Osteoblast (primary cell): ENCODE data around the gene FBXL17. TPM values are rescaled to one million over a fixed set of nuclear protein-coding genes. Genes with fewer than 3 reads are reported as not detected.
A peak's percentile ranks its signal among the peaks of the same experiment; 100 is the strongest.

Experiments used
- DNase-seq: peaks from one replicate; pipeline ENCODE4 v3.0.0; 2011; ENCODE audit warnings: low spot score, mixed read lengths; ENCODE audit not compliant: insufficient read length; ENCODE audit errors: missing footprints
- H2AFZ ChIP-seq: 2 replicates; pipeline ENCODE4 v1.6.0; 2011; ENCODE audit warnings: mild to moderate bottlenecking, low read length
- H3K27ac ChIP-seq: 2 replicates; pipeline ENCODE4 v1.5.1; 2011; ENCODE audit warnings: mild to moderate bottlenecking, low read depth, low read length, moderate library complexity
- H3K27me3 ChIP-seq: 2 replicates; pipeline ENCODE4 v1.6.0; 2012; ENCODE audit warnings: mild to moderate bottlenecking, control low read depth, inconsistent platforms, low read length, moderate library complexity; ENCODE audit not compliant: insufficient read depth
- H3K36me3 ChIP-seq: 2 replicates; pipeline ENCODE4 v1.5.1; 2011; ENCODE audit warnings: mild to moderate bottlenecking, low read length, control low read depth, moderate library complexity; ENCODE audit not compliant: insufficient read depth
- H3K4me1 ChIP-seq: 2 replicates; pipeline ENCODE4 v1.5.1; 2011; ENCODE audit warnings: mild to moderate bottlenecking, low read length, control low read depth, moderate library complexity; ENCODE audit not compliant: insufficient read depth
- H3K4me2 ChIP-seq: 2 replicates; pipeline ENCODE4 v1.6.0; 2011; ENCODE audit warnings: mild to moderate bottlenecking, low read length; ENCODE audit not compliant: insufficient read depth
- H3K4me3 ChIP-seq: fragments of 200-600 bp; sonication (generic); 3 replicates; pipeline ENCODE4 v1.5.1; 2012; ENCODE audit warnings: mild to moderate bottlenecking, low read length, inconsistent platforms; ENCODE audit not compliant: insufficient read depth
- H3K79me2 ChIP-seq: 2 replicates; pipeline ENCODE4 v1.6.0; 2012; ENCODE audit warnings: mild to moderate bottlenecking, low read length, control low read depth, inconsistent platforms; ENCODE audit not compliant: insufficient read depth
- H3K9me3 ChIP-seq: 2 replicates; pipeline ENCODE4 v1.5.1; 2011; ENCODE audit warnings: low read depth, low read length, control low read depth
- H4K20me1 ChIP-seq: 2 replicates; pipeline ENCODE4 v1.6.0; 2012; ENCODE audit warnings: mild to moderate bottlenecking, low read length, control low read depth; ENCODE audit not compliant: insufficient read depth
- CTCF ChIP-seq: IDR thresholded peaks from 2 replicates; pipeline ENCODE4 v1.5.1; 2011; ENCODE audit warnings: mild to moderate bottlenecking, low read depth, low read length, moderate library complexity; ENCODE audit errors: extremely low read depth
- total RNA-seq: library from RNA; depleted of rRNA; stranded (reverse); fragments of >200 nt; gene quantifications from 2 replicates; pipeline ENCODE4 v1.2.3, GENCODE V29; 2012

Gene FBXL17
- total RNA-seq, 1 donor = 19.5 TPM

- H3K79me2 ChIP-seq = no peaks in the 10 kb centered on the region
- H3K4me1 ChIP-seq = no peaks in the 10 kb centered on the region
- no peak overlapping the region for H3K27ac ChIP-seq
- H3K27me3 ChIP-seq = no peaks in the 10 kb centered on the region
- no peaks in the 10 kb centered on the region for H3K9me3 ChIP-seq
- no peak overlapping the region for H3K4me2 ChIP-seq
- H4K20me1 ChIP-seq = no peaks in the 10 kb centered on the region
- H3K36me3 ChIP-seq = no peaks in the 10 kb centered on the region
- no peak for TF ChIP-seq CTCF
- no peak for DNase-seq
- no peak overlapping the region for H2AFZ ChIP-seq
- no peak overlapping the region for H3K4me3 ChIP-seq
Observed at GRCh38 chr5:108109059-108109458, 272.8 kb downstream of the FBXL17 start.

- no peak for DNase-seq
- Histone ChIP-seq H4K20me1 (no peaks in the 10 kb centered on the region), H3K9me3 (no peaks in the 10 kb centered on the region), H3K36me3 (no peaks in the 10 kb centered on the region), H3K79me2 (no peaks in the 10 kb centered on the region), H2AFZ (no peak overlapping the region), H3K27ac (no peak overlapping the region), H3K4me3 (no peak overlapping the region), H3K4me2 (no peak overlapping the region), H3K27me3 (no peaks in the 10 kb centered on the region), H3K4me1 (peaks cover 8% of the 10 kb centered on the region)
- no peak for TF ChIP-seq CTCF
Observed at GRCh38 chr5:108104448-108104847, 277.4 kb downstream of the FBXL17 start.

- DNase-seq = no peak
- H3K27ac ChIP-seq = no peak overlapping the region
- H3K36me3 ChIP-seq = no peaks in the 10 kb centered on the region
- peak overlapping the region; percentile 51 for H3K4me3 ChIP-seq
- H2AFZ ChIP-seq = no peak overlapping the region
- H4K20me1 ChIP-seq = no peaks in the 10 kb centered on the region
- no peaks in the 10 kb centered on the region for H3K27me3 ChIP-seq
- peak overlapping the region; percentile 67 for H3K4me2 ChIP-seq
- no peaks in the 10 kb centered on the region for H3K9me3 ChIP-seq
- H3K79me2 ChIP-seq = no peaks in the 10 kb centered on the region
- no peak for TF ChIP-seq CTCF
- H3K4me1 ChIP-seq = peaks cover 8% of the 10 kb centered on the region
Observed at GRCh38 chr5:108102463-108102862, 279.4 kb downstream of the FBXL17 start.

GRCh38 chr5:108101821-108102220, 280.1 kb downstream of the FBXL17 start:
- no peak for TF ChIP-seq CTCF
- no peaks in the 10 kb centered on the region for H3K27me3 ChIP-seq
- H3K4me2 ChIP-seq = peak overlapping the region; percentile 67

More at GRCh38 chr5:108101821-108102220, 280.1 kb downstream of the FBXL17 start:
- H3K27ac ChIP-seq = no peak overlapping the region
- H3K4me3 ChIP-seq = no peak overlapping the region
- DNase-seq = no peak
- H3K79me2 ChIP-seq = no peaks in the 10 kb centered on the region
- H3K4me1 ChIP-seq = peaks cover 8% of the 10 kb centered on the region
- H3K9me3 ChIP-seq = no peaks in the 10 kb centered on the region
- H4K20me1 ChIP-seq = no peaks in the 10 kb centered on the region
- no peaks in the 10 kb centered on the region for H3K36me3 ChIP-seq
- peak overlapping the region; percentile 23 for H2AFZ ChIP-seq
